Neural cell (in vitro differentiated cells): Measurements from ENCODE around the gene DIS3L2. TPM values are rescaled to one million over a fixed set of nuclear protein-coding genes. Genes with fewer than 3 reads are reported as not detected.

Experiments
- H2AFZ ChIP-seq: fragments of 200-600, 300-800 bp; sonication (generic), shearing (Covaris generic); 2 replicates; pipeline ENCODE4 v1.6.0; 2014; ENCODE audit warnings: low read depth, mild to moderate bottlenecking, antibody characterized with exemption, low read length, moderate library complexity
- H3F3A ChIP-seq: fragments of 200-600 bp; shearing (Covaris generic); 2 replicates; pipeline ENCODE4 v1.6.1; 2016; ENCODE audit warnings: mild to moderate bottlenecking, moderate library complexity, mixed read lengths, antibody characterized with exemption, low read length; ENCODE audit not compliant: insufficient read depth, poor library complexity, severe bottlenecking
- H3K27ac ChIP-seq: fragments of 200-600, 300-800 bp; sonication (generic), shearing (Covaris generic); 2 replicates; pipeline ENCODE4 v1.5.1; 2014; ENCODE audit warnings: mild to moderate bottlenecking, low read length, moderate library complexity
- H3K27me3 ChIP-seq: fragments of 300-800, 200-600 bp; sonication (generic), shearing (Covaris generic); 2 replicates; pipeline ENCODE4 v1.6.0; 2014; ENCODE audit warnings: mild to moderate bottlenecking, low read depth, low read length, moderate library complexity; ENCODE audit not compliant: insufficient read depth
- H3K36me3 ChIP-seq: fragments of 300-800, 200-600 bp; sonication (generic), shearing (Covaris generic); 2 replicates; pipeline ENCODE4 v1.5.1; 2014; ENCODE audit warnings: mild to moderate bottlenecking, antibody characterized with exemption, low read length, moderate library complexity; ENCODE audit not compliant: insufficient read depth
- H3K4me2 ChIP-seq: fragments of 300-800, 200-600 bp; sonication (generic), shearing (Covaris generic); 2 replicates; pipeline ENCODE4 v1.6.0; 2014; ENCODE audit warnings: mild to moderate bottlenecking, low read length
- H3K4me3 ChIP-seq: fragments of 300-800, 200-600 bp; sonication (generic), shearing (Covaris generic); 2 replicates; pipeline ENCODE4 v1.5.1; 2014; ENCODE audit warnings: mild to moderate bottlenecking, low read length, moderate library complexity
- H3K79me2 ChIP-seq: fragments of 200-600 bp; shearing (Covaris generic); replicated peaks from 2 replicates; pipeline ENCODE4 v1.6.0; 2014; ENCODE audit warnings: mild to moderate bottlenecking, low read length, moderate library complexity; ENCODE audit not compliant: insufficient read depth
- H3K9ac ChIP-seq: fragments of 300-800, 200-600 bp; sonication (generic), shearing (Covaris generic); 2 replicates; pipeline ENCODE4 v1.6.1; 2016; ENCODE audit warnings: mild to moderate bottlenecking, low read length, mixed read lengths
- H3K9me2 ChIP-seq: fragments of 200-600 bp; shearing (Covaris generic); 2 replicates; pipeline ENCODE4 v1.6.1; 2016; ENCODE audit warnings: mild to moderate bottlenecking, low read length, mixed read lengths; ENCODE audit not compliant: insufficient read depth
- H3K9me3 ChIP-seq: fragments of 200-600, 300-800 bp; sonication (generic), shearing (Covaris generic); 2 replicates; pipeline ENCODE4 v1.6.1; 2016; ENCODE audit warnings: mild to moderate bottlenecking, mixed run types, low read length, moderate library complexity, mixed read lengths
- H4K20me1 ChIP-seq: fragments of 200-600 bp; shearing (Covaris generic); 2 replicates; pipeline ENCODE4 v1.6.1; 2016; ENCODE audit warnings: mild to moderate bottlenecking, mixed run types; ENCODE audit not compliant: insufficient read depth
- CTCF ChIP-seq: fragments of 450-650 bp; IDR thresholded peaks from 2 replicates; pipeline ENCODE4 v1.5.1; 2014; ENCODE audit warnings: antibody characterized with exemption, mild to moderate bottlenecking, moderate library complexity; ENCODE audit not compliant: poor library complexity, severe bottlenecking
- EP300 ChIP-seq: fragments of 450-650 bp; conservative IDR thresholded peaks from 2 replicates; pipeline ENCODE4 v1.6.1; 2014; ENCODE audit warnings: antibody characterized with exemption, mild to moderate bottlenecking, moderate library complexity; ENCODE audit not compliant: poor library complexity, severe bottlenecking
- EZH2 ChIP-seq: fragments of 200-600, 300-800 bp; shearing (Covaris generic), sonication (generic); IDR thresholded peaks from 2 replicates; pipeline ENCODE4 v1.6.1; 2014; ENCODE audit warnings: antibody characterized with exemption, low read length, borderline replicate concordance, mild to moderate bottlenecking; ENCODE audit not compliant: insufficient read depth, poor library complexity, severe bottlenecking
- MXI1 ChIP-seq: fragments of 450-650 bp; conservative IDR thresholded peaks from 2 replicates; pipeline ENCODE4 v1.6.1; 2014; ENCODE audit warnings: antibody characterized with exemption, mild to moderate bottlenecking; ENCODE audit not compliant: poor library complexity, severe bottlenecking
- POLR2AphosphoS5 ChIP-seq: IDR thresholded peaks from 2 replicates; pipeline ENCODE4 v1.6.1; 2012
- RAD21 ChIP-seq: fragments of 450-650 bp; conservative IDR thresholded peaks from 2 replicates; pipeline ENCODE4 v1.6.1; 2014; ENCODE audit warnings: antibody characterized with exemption, mild to moderate bottlenecking, moderate library complexity
- SMC3 ChIP-seq: fragments of 450-650 bp; conservative IDR thresholded peaks from 2 replicates; pipeline ENCODE4 v1.6.1; 2014; ENCODE audit warnings: antibody characterized with exemption, mild to moderate bottlenecking, moderate library complexity; ENCODE audit not compliant: poor library complexity
- TAF1 ChIP-seq: IDR thresholded peaks from 2 replicates; pipeline ENCODE4 v1.6.1; 2012; ENCODE audit warnings: low read depth
- polyA plus RNA-seq: library from polyadenylated mRNA; depleted of rRNA; stranded (reverse); fragments of >200 nt; gene quantifications from 2 replicates; pipeline ENCODE4 v1.2.3, GENCODE V29; 2014
- TF ChIP-seq, protein P1 (sequence below): IDR thresholded peaks from 2 replicates; pipeline ENCODE4 v1.6.1; 2012; ENCODE audit warnings: borderline replicate concordance

The DIS3L2 gene
- polyA plus RNA-seq, 1 donor from 2014 or later = 20.0 TPM

DNA sequence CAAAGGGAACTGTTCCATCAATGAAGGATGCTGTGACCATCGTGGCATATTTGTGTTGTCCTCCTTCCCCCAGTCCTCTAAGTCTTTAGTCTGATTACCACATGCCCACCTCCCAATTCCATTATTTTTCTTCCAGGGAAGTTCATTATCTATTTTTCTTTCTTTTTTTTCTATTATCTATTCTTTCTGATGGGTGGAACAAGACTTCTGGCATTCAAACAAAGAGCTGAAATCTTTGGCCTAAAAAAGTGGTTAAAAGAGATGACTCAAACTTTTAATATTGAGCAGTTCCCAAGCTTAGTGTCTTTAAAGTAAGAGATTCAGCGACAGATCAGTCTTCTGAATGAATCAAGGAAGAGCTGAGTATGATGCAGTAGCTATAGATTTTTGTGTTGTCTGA, 66.6 kb downstream of the DIS3L2 start (continued):
- no peak for TF ChIP-seq EZH2
- no peak for TF ChIP-seq RAD21
- TF ChIP-seq TAF1 = no peak
- TF ChIP-seq POLR2AphosphoS5 = no peak

DNA sequence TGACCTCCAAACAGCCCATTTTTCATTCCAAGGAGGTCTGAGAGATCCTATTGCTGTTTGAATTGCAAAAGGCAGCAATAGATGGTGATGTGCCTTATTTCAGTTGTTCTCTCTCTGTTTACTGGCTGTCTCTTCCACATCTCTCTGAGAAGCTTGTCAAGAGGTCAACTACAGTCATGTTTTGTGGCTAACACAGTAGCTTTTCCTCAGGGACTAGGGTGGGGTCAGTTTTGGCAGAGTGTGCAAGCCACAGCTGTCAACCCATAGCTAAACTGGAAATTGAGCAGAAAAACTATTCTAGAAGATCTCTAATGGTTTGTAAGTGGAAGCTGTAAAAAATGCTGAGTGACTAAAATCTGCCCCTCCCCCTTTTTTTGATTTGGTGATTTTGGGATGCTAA, 67.1 kb downstream of the DIS3L2 start:
- Histone ChIP-seq H3K9ac (no peak overlapping the region), H3K9me3 (no peaks in the 10 kb centered on the region), H3K36me3 (no peaks in the 10 kb centered on the region), H3K9me2 (no peaks in the 10 kb centered on the region), H3K4me3 (no peak overlapping the region), H3K27me3 (no peaks in the 10 kb centered on the region), H3K27ac (no peak overlapping the region), H2AFZ (no peak overlapping the region), H3K4me2 (no peak overlapping the region), H3F3A (no peaks in the 10 kb centered on the region), H3K79me2 (no peaks in the 10 kb centered on the region), H4K20me1 (no peaks in the 10 kb centered on the region)
- TF ChIP-seq, protein P1, sequence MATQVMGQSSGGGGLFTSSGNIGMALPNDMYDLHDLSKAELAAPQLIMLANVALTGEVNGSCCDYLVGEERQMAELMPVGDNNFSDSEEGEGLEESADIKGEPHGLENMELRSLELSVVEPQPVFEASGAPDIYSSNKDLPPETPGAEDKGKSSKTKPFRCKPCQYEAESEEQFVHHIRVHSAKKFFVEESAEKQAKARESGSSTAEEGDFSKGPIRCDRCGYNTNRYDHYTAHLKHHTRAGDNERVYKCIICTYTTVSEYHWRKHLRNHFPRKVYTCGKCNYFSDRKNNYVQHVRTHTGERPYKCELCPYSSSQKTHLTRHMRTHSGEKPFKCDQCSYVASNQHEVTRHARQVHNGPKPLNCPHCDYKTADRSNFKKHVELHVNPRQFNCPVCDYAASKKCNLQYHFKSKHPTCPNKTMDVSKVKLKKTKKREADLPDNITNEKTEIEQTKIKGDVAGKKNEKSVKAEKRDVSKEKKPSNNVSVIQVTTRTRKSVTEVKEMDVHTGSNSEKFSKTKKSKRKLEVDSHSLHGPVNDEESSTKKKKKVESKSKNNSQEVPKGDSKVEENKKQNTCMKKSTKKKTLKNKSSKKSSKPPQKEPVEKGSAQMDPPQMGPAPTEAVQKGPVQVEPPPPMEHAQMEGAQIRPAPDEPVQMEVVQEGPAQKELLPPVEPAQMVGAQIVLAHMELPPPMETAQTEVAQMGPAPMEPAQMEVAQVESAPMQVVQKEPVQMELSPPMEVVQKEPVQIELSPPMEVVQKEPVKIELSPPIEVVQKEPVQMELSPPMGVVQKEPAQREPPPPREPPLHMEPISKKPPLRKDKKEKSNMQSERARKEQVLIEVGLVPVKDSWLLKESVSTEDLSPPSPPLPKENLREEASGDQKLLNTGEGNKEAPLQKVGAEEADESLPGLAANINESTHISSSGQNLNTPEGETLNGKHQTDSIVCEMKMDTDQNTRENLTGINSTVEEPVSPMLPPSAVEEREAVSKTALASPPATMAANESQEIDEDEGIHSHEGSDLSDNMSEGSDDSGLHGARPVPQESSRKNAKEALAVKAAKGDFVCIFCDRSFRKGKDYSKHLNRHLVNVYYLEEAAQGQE = no peak
- TF ChIP-seq EP300 (no peak), CTCF (no peak), MXI1 (no peak), RAD21 (no peak), SMC3 (no peak), POLR2AphosphoS5 (no peak), TAF1 (no peak), EZH2 (no peak)

DNA sequence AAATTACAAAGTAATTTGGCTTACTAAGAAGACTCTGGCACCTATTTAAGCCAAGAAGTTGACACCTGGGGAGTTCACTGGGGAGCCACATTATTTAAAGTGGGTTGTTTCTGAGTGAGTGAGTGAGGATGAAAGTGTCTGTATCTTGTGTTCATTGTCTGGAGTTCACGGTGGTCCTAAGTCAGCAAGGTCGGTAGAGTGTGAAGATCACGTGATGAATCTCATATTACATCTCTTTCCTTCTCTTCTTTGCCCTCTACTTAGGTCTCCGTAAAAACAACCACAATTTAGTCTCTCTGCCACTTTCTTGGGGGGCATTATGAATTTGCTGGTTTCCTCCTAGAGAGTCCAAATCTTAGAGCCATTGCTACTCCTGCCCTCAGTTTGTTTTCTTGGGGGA, 67.8 kb downstream of the DIS3L2 start:
- H3K27ac ChIP-seq = no peak overlapping the region
- TF ChIP-seq MXI1 = no peak
- no peak for TF ChIP-seq EZH2
- TF ChIP-seq EP300 = no peak
- TF ChIP-seq RAD21 = no peak
- no peak for TF ChIP-seq POLR2AphosphoS5
- TF ChIP-seq TAF1 = no peak
- TF ChIP-seq, protein P1 = no peak
- no peak for TF ChIP-seq SMC3
- no peak for TF ChIP-seq CTCF

More for the DNA sequence above, 67.8 kb downstream of the DIS3L2 start:
- no peaks in the 10 kb centered on the region for H3F3A ChIP-seq
- H3K9me3 ChIP-seq = no peaks in the 10 kb centered on the region
- H3K4me3 ChIP-seq = no peak overlapping the region
- no peaks in the 10 kb centered on the region for H3K36me3 ChIP-seq
- H3K9me2 ChIP-seq = no peaks in the 10 kb centered on the region
- no peak overlapping the region for H2AFZ ChIP-seq
- H3K79me2 ChIP-seq = no peaks in the 10 kb centered on the region
- no peak overlapping the region for H3K4me2 ChIP-seq
- H3K27me3 ChIP-seq = no peaks in the 10 kb centered on the region
- no peak overlapping the region for H3K9ac ChIP-seq
- H4K20me1 ChIP-seq = no peaks in the 10 kb centered on the region
